Measurements from ENCODE around the gene RBM44.

Gene RBM44

GRCh38 chr2:237873421-237873831 is 74.8 kb downstream of the RBM44 start:
- no peak for TF ChIP-seq CTCF (IDR thresholded peaks at IDR 0.05; ENCODE audit: borderline replicate concordance, insufficient read depth, low read depth, low read length)
- H3K4me3 ChIP-seq (ENCODE audit: low read depth, low read length): no peak overlapping the region

- H3K4me3 ChIP-seq (ENCODE audit: low read depth, low read length): no peak overlapping the region
- no peak for TF ChIP-seq CTCF (IDR thresholded peaks at IDR 0.05; ENCODE audit: borderline replicate concordance, insufficient read depth, low read depth, low read length)
Observed at GRCh38 chr2:237873897-237874551, 75.4 kb downstream of the RBM44 start.

- TF ChIP-seq CTCF (IDR thresholded peaks at IDR 0.05; ENCODE audit: borderline replicate concordance, insufficient read depth, low read depth, low read length): no peak
- H3K4me3 ChIP-seq (ENCODE audit: low read depth, low read length): no peak overlapping the region
Observed at GRCh38 chr2:237874585-237875161, 76.1 kb downstream of the RBM44 start.

- TF ChIP-seq CTCF (IDR thresholded peaks at IDR 0.05; ENCODE audit: borderline replicate concordance, insufficient read depth, low read depth, low read length): no peak
- H3K4me3 ChIP-seq (ENCODE audit: low read depth, low read length): no peak overlapping the region
Observed at GRCh38 chr2:237875256-237876060, 76.9 kb downstream of the RBM44 start.

- TF ChIP-seq CTCF (IDR thresholded peaks at IDR 0.05; ENCODE audit: borderline replicate concordance, insufficient read depth, low read depth, low read length): no peak
- H3K4me3 ChIP-seq (ENCODE audit: low read depth, low read length): no peak overlapping the region
Observed at GRCh38 chr2:237876061-237876526, 77.5 kb downstream of the RBM44 start.

GRCh38 chr2:237876532-237876931 is 78.0 kb downstream of the RBM44 start:
- no peak overlapping the region for H3K4me3 ChIP-seq (ENCODE audit: low read depth, low read length)
- TF ChIP-seq CTCF (IDR thresholded peaks at IDR 0.05; ENCODE audit: borderline replicate concordance, insufficient read depth, low read depth, low read length): no peak

Measured in GM12875 (cell line).